Kidney epithelial cell (primary cell): ENCODE results near the gene SCIMP. TPM values are rescaled to one million over a fixed set of nuclear protein-coding genes. Genes with fewer than 3 reads are reported as not detected.
"Not testable (repeated sequence)": the region's sequence is repeated elsewhere in the genome, so short reads cannot be mapped to it uniquely, and the experiment has no call there.

ENCODE experiments used
- DNase-seq: peaks from one replicate; pipeline ENCODE4 v3.0.0-alpha.2; 2010; ENCODE audit warnings: low read depth
- H3K27me3 ChIP-seq: 2 replicates; pipeline ENCODE4 v1.6.0; 2011; ENCODE audit warnings: low read length; ENCODE audit not compliant: control insufficient read depth, insufficient read depth
- H3K36me3 ChIP-seq: 2 replicates; pipeline ENCODE4 v1.5.1; 2011; ENCODE audit warnings: low read length; ENCODE audit not compliant: control insufficient read depth, insufficient read depth
- H3K4me3 ChIP-seq: 2 replicates; pipeline ENCODE4 v1.5.1; 2011; ENCODE audit warnings: low read depth, mild to moderate bottlenecking, control low read depth, low read length
- CTCF ChIP-seq: IDR thresholded peaks from 2 replicates; pipeline ENCODE4 v1.5.1; 2011; ENCODE audit warnings: mild to moderate bottlenecking, moderate library complexity, low read length, control low read depth, inconsistent platforms; ENCODE audit not compliant: insufficient read depth, poor library complexity, severe bottlenecking
- total RNA-seq: library from RNA; depleted of rRNA; stranded (reverse); fragments of >200 nt; gene quantifications from 2 replicates; pipeline ENCODE4 v1.2.3, GENCODE V29; 2015

Gene SCIMP
- total RNA-seq, 1 donor from 2014 or later, result not detected

GRCh38 chr17:5164436-5164835 lies 70.2 kb downstream of the SCIMP start:
- no peak for TF ChIP-seq CTCF
- no peak overlapping the region for H3K4me3 ChIP-seq
- no peaks in the 10 kb centered on the region for H3K27me3 ChIP-seq
- DNase-seq, result no peak
- no peaks in the 10 kb centered on the region for H3K36me3 ChIP-seq

- not testable (repeated sequence) for H3K36me3 ChIP-seq, H3K27me3 ChIP-seq, DNase-seq, H3K4me3 ChIP-seq
Observed at GRCh38 chr17:5161793-5162192, 72.9 kb downstream of the SCIMP start.

- DNase-seq, H3K27me3 ChIP-seq, H3K36me3 ChIP-seq, H3K4me3 ChIP-seq: not testable (repeated sequence)
Observed at GRCh38 chr17:5160702-5161101, 74.0 kb downstream of the SCIMP start.

Other genes starting within 250 kb of the SCIMP start
- gene CAMTA2, start 247.2 kb downstream of the SCIMP start, total RNA-seq, result 47.7 and 50.7 TPM in 2 replicates
- 0.41 and 2.2 TPM in 2 replicates for gene INCA1, start 237.3 kb downstream of the SCIMP start, total RNA-seq
- 87.1 and 97.6 TPM in 2 replicates for gene KIF1C, start 236.9 kb downstream of the SCIMP start, total RNA-seq
- gene SLC52A1, start 199.4 kb downstream of the SCIMP start, total RNA-seq, result 0.17 and 0.62 TPM in 2 replicates
- gene ZFP3, start 156.4 kb downstream of the SCIMP start, total RNA-seq, result 4.4 and 4.8 TPM in 2 replicates
- 19.6 and 23.9 TPM in 2 replicates for gene ZNF232, start 123.0 kb downstream of the SCIMP start, total RNA-seq
- 0.92 and 1.0 TPM in 2 replicates for gene USP6, start 118.8 kb downstream of the SCIMP start, total RNA-seq
- gene ZNF594, start 43.0 kb downstream of the SCIMP start, total RNA-seq, result 9.4 and 10.5 TPM in 2 replicates
- gene RABEP1, start 47.4 kb upstream of the SCIMP start, total RNA-seq, result 21.8 and 27.7 TPM in 2 replicates
- gene NUP88, start 184.8 kb upstream of the SCIMP start, total RNA-seq, result 68.2 and 95.8 TPM in 2 replicates
- gene RPAIN, start 185.3 kb upstream of the SCIMP start, total RNA-seq, result 63.4 and 71.4 TPM in 2 replicates
- 200 and 232 TPM in 2 replicates for gene C1QBP, start 204.3 kb upstream of the SCIMP start, total RNA-seq
- gene DHX33, start 234.1 kb upstream of the SCIMP start, total RNA-seq, result 16.4 and 17.2 TPM in 2 replicates